ENCODE results near the gene GPD2.

Gene GPD2

DNA sequence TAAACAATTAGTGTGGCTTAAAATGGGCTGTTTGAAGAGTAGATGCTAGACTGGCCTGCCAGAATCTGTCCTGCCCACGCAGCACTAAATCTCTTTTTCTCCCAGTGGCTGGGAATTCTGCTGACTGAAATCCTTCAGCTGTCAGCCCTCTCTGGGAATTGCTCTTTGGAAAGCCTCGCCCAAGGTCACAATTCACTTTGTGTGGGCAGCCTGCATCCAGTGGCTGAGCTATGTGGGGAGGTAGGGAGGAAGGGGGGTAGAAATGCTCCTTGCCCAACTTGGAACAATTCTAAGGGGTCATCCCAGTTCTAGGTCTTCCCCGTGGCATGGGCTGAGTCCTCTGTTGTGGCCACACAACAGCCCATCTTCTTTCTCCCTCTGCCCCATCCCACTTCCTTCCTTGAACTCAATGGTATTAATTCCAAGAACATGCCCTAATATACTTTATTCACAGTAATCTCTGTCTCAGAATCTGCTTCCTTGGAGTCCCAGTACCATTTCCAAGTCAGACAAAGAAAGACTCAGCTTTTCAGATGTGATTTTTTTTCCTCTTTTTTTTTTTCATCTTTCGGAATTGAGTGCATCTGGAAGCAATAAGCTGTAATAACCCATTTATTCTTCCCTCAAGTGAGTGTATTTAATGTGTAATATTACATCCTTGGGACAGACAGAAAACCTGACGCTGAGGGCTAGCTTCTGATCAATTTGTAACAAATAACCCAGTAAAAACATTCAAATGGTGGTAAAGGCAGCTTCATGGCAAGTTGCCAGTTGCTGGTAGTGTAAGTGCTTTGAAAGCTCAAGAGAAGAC is 189.4 kb downstream of the GPD2 start:
- Histone ChIP-seq H3K36me3 (ENCODE audit: insufficient read depth, low read length) (no peaks in the 10 kb centered on the region), H3K4me1 (ENCODE audit: insufficient read depth, low read length) (peaks cover 5% of the 10 kb centered on the region; the same call in 1 of the 2 replicates), H3K9ac (ENCODE audit: low read depth, low read length) (no peak overlapping the region), H3K9me3 (ENCODE audit: control insufficient read depth, insufficient read depth, low read length) (peaks cover 6% of the 10 kb centered on the region; the same call in 1 of the 2 replicates)

DNA sequence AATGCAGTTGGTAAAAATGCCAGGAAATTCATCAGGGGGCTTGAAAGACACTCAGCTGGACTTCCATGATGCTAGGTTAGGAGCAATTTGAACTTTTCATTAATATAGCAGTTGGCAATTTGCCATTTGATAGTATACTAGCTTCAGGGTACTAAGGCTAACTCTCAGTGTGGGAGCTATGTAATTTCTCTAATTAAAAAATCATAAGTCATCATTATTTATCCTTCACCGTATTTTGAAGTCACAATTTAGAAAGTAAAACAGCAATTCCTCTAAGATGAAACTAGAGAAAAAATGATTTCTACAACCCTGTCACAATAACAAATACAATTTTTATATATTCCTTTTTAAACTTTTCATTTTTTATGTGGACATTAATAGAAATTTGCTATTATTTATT is 190.8 kb downstream of the GPD2 start:
- no peaks in the 10 kb centered on the region for H3K36me3 ChIP-seq (ENCODE audit: insufficient read depth, low read length)
- H3K4me1 ChIP-seq (ENCODE audit: insufficient read depth, low read length): peaks cover 12% of the 10 kb centered on the region; the same call in 1 of the 2 replicates
- no peaks in the 10 kb centered on the region for H3K9me3 ChIP-seq (ENCODE audit: control insufficient read depth, insufficient read depth, low read length)
- no peak overlapping the region for H3K9ac ChIP-seq (ENCODE audit: low read depth, low read length)

DNA sequence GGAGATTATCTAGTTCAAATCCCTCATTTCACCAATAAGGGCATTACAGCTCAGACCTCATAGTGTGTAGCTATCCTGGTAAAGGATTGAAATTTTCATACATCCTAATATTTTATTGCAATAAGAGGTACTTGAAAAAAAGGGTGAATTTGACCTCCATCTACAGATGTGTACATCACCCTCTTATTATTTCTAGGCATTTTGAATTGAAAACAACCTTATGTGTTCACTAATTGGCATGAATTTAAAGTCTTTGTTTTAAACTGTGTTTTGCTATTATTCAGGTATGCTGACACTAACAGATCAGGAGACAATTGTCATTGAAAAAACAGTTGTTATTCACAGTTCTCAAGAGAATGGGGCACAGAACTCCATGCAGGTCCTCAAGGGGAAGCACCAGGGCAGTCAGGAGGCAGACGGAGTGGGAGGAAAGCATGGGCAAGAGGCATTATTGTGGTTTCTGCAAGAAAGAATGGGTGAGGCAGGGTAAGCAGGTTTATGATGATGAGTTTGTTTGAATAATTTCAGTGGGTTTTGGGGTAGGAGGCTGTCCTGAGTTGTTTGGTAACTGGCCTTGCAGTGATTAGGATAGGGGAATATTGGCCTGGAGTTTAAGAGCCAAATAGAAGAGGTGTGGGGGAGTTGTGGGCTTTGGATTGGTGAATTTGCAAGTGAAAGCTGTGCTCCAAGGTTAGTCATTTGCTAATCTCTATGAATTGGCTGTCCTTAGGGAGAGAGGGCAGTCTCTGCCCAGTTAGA is 194.6 kb downstream of the GPD2 start:
- Histone ChIP-seq H3K4me1 (ENCODE audit: insufficient read depth, low read length) (peaks cover 28% of the 10 kb centered on the region), H3K9ac (ENCODE audit: low read depth, low read length) (0 out of 2 replicates have a peak overlapping the region, but pooled peaks have one; percentile 0), H3K36me3 (ENCODE audit: insufficient read depth, low read length) (no peaks in the 10 kb centered on the region), H3K9me3 (ENCODE audit: control insufficient read depth, insufficient read depth, low read length) (no peaks in the 10 kb centered on the region)

DNA sequence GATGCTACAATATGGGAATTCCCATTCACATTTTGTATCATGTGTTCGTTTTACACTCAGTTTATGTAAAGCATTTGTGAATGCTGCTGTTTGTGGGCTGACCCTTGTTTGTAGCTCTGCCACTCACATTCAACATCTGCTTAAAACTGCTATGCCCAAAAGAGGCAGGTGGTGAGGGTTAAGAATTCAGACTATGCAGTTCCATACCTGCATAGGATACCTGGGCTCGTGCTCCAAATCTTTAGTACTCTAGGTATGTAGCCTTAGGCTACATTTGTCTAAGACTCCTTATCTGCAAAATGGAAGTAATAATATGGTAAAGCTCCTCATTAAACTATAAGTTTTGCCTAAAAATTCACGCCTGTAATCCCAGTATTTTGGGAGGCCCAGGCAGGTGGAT is 199.5 kb downstream of the GPD2 start:
- Histone ChIP-seq H3K4me1 (ENCODE audit: insufficient read depth, low read length) (peaks cover 23% of the 10 kb centered on the region), H3K36me3 (ENCODE audit: insufficient read depth, low read length) (no peaks in the 10 kb centered on the region), H3K9me3 (ENCODE audit: control insufficient read depth, insufficient read depth, low read length) (no peaks in the 10 kb centered on the region), H3K9ac (ENCODE audit: low read depth, low read length) (no peak overlapping the region)

Data from ES-I3 (cell line).